H1 (cell line): ENCODE results near the gene TBRG4. TPM values are rescaled to one million over a fixed set of nuclear protein-coding genes. Genes with fewer than 3 reads are reported as not detected.

Source experiments
- CTCF ChIA-PET: fragments of 300-600 bp; sonication (Branson Sonifier 250); formaldehyde crosslinking; loops from one replicate; lab custom pipeline; 2021; ENCODE audit not compliant: partially characterized antibody; lab: Charles Lee
- POLR2A ChIA-PET: fragments of 300-600 bp; sonication (Branson Sonifier 250); formaldehyde crosslinking; loops from one replicate; lab custom pipeline; 2021; ENCODE audit warnings: inconsistent platforms; ENCODE audit not compliant: partially characterized antibody; lab: Charles Lee
- DNase-seq, 2 experiments: peaks; one replicate each; pipeline versions ENCODE4 v3.0.0 to v3.0.0-alpha.2; 2010 to 2022; ENCODE audit warnings: low spot score in 2 of 2, low read depth in 1 of 2, mixed read lengths in 1 of 2
- FAIRE-seq: peaks from 2 replicates; lab custom pipeline; 2011; peaks lifted over from hg19 to GRCh38; lab: Jason Lieb, UNC
- H2AFZ ChIP-seq: 2 replicates; pipeline ENCODE4 v1.8.1; 2012; ENCODE audit warnings: low read length, inconsistent platforms
- H2AK5ac ChIP-seq: 2 replicates; pipeline ENCODE4 v1.6.1; 2013; ENCODE audit warnings: low read depth, low read length
- H2BK120ac ChIP-seq: replicated peaks from 2 replicates; pipeline ENCODE3; 2013; ENCODE audit warnings: low read depth, low read length, inconsistent platforms
- H2BK12ac ChIP-seq: 2 replicates; pipeline ENCODE4 v1.6.1; 2013; ENCODE audit warnings: low read depth, low read length
- H2BK15ac ChIP-seq: 2 replicates; pipeline ENCODE4 v1.6.1; 2013; ENCODE audit warnings: low read length
- H2BK20ac ChIP-seq: 2 replicates; pipeline ENCODE4 v1.6.1; 2013; ENCODE audit warnings: low read length
- H2BK5ac ChIP-seq: 2 replicates; pipeline ENCODE4 v1.6.1; 2013; ENCODE audit warnings: low read depth, low read length
- H3K14ac ChIP-seq: 2 replicates; pipeline ENCODE4 v1.6.1; 2013; ENCODE audit warnings: inconsistent platforms; ENCODE audit not compliant: insufficient read length
- H3K18ac ChIP-seq: 2 replicates; pipeline ENCODE4 v1.6.1; 2013; ENCODE audit warnings: low read length; ENCODE audit errors: extremely low read depth
- H3K23ac ChIP-seq: 2 replicates; pipeline ENCODE4 v1.6.1; 2013; ENCODE audit warnings: inconsistent platforms; ENCODE audit not compliant: insufficient read length
- H3K23me2 ChIP-seq: 2 replicates; pipeline ENCODE4 v1.6.1; 2013; ENCODE audit warnings: low read depth, low read length
- H3K27ac ChIP-seq: 2 replicates; pipeline ENCODE4 v1.6.1; 2011; ENCODE audit warnings: low read depth, low read length, inconsistent platforms
- H3K27me3 ChIP-seq, 4 experiments: replicated peaks in 1 of 4; 1 replicate in 1 of 4; 2 replicates in 3 of 4; pipeline versions ENCODE4 v1.6.1 to v1.8.1; 2011 to 2013; ENCODE audit warnings: low read length in 3 of 4, mild to moderate bottlenecking in 3 of 4, inconsistent platforms in 2 of 4, mixed read lengths in 2 of 4, moderate library complexity in 1 of 4; ENCODE audit not compliant: control insufficient read depth in 3 of 4, insufficient read depth in 3 of 4; ENCODE audit errors: extremely low read depth in 1 of 4
- H3K36me3 ChIP-seq, 4 experiments: 2 replicates each; pipeline versions ENCODE4 v1.6.1 to v1.8.1; 2011 to 2013; ENCODE audit warnings: mild to moderate bottlenecking in 4 of 4, low read length in 3 of 4, moderate library complexity in 2 of 4, control low read depth in 1 of 4, inconsistent platforms in 1 of 4; ENCODE audit not compliant: insufficient read depth in 4 of 4, control insufficient read depth in 2 of 4
- H3K4ac ChIP-seq: replicated peaks from 2 replicates; pipeline ENCODE3; 2013; ENCODE audit warnings: low read length, low read depth, mixed read lengths, inconsistent platforms; ENCODE audit not compliant: insufficient read length
- H3K4me1 ChIP-seq, 4 experiments: replicated peaks in 1 of 4; 1 replicate in 1 of 4; 2 replicates in 3 of 4; pipeline versions ENCODE4 v1.6.1 to v1.8.1; 2011 to 2013; ENCODE audit warnings: low read length in 3 of 4, inconsistent platforms in 2 of 4, mixed read lengths in 1 of 4; ENCODE audit not compliant: insufficient read depth in 4 of 4, control insufficient read depth in 3 of 4
- H3K4me2 ChIP-seq, 2 experiments: 2 replicates each; pipeline versions ENCODE4 v1.6.1 to v1.8.1; 2011 to 2013; ENCODE audit warnings: low read depth in 2 of 2, low read length in 2 of 2, control low read depth in 1 of 2, inconsistent platforms in 1 of 2, mild to moderate bottlenecking in 1 of 2; ENCODE audit not compliant: insufficient read depth in 1 of 2
- H3K4me3 ChIP-seq, 4 experiments: fragments of 200-600, 300-600 bp in 1 of 4; sonication (generic), shearing (Covaris generic), sonication (Bioruptor Twin) in 1 of 4; 2 replicates each; pipeline versions ENCODE4 v1.5.1 to v1.8.1; 2011 to 2016; ENCODE audit warnings: low read length in 4 of 4, low read depth in 3 of 4, control low read depth in 2 of 4, inconsistent platforms in 2 of 4, mild to moderate bottlenecking in 2 of 4, mixed read lengths in 1 of 4, moderate library complexity in 1 of 4; ENCODE audit not compliant: insufficient read depth in 2 of 4; ENCODE audit errors: extremely low read depth in 1 of 4
- H3K56ac ChIP-seq: replicated peaks from 2 replicates; pipeline ENCODE3; 2013; ENCODE audit warnings: low read depth, mild to moderate bottlenecking, mixed read lengths, low read length, inconsistent platforms; ENCODE audit not compliant: insufficient read length
- H3K79me1 ChIP-seq: 2 replicates; pipeline ENCODE4 v1.6.1; 2013; ENCODE audit warnings: low read depth, low read length, control low read depth
- H3K79me2 ChIP-seq, 2 experiments: 2 replicates each; pipeline versions ENCODE4 v1.6.1 to v1.8.1; 2012 to 2013; ENCODE audit warnings: low read length in 2 of 2, mild to moderate bottlenecking in 2 of 2, inconsistent platforms in 1 of 2; ENCODE audit not compliant: insufficient read depth in 2 of 2, control insufficient read depth in 1 of 2
- H3K9ac ChIP-seq, 4 experiments: replicated peaks in 1 of 4; 1 replicate in 1 of 4; 2 replicates in 3 of 4; pipeline versions ENCODE4 v1.6.1 to v1.8.1; 2011 to 2013; ENCODE audit warnings: low read depth in 3 of 4, low read length in 3 of 4, control low read depth in 2 of 4, mild to moderate bottlenecking in 2 of 4, moderate library complexity in 2 of 4, inconsistent platforms in 1 of 4; ENCODE audit errors: extremely low read depth in 1 of 4
- H3K9me3 ChIP-seq, 2 experiments: 2 replicates each; pipeline versions ENCODE4 v1.6.1 to v1.8.1; 2012 to 2013; ENCODE audit warnings: mild to moderate bottlenecking in 2 of 2, moderate library complexity in 2 of 2, control low read depth in 1 of 2, inconsistent platforms in 1 of 2, low read depth in 1 of 2, low read length in 1 of 2, mixed read lengths in 1 of 2; ENCODE audit not compliant: insufficient read depth in 2 of 2
- H4K20me1 ChIP-seq, 2 experiments: replicated peaks in 1 of 2; 2 replicates each; pipeline versions ENCODE3 to v1.8.1; 2011 to 2013; ENCODE audit warnings: inconsistent platforms in 2 of 2, low read length in 2 of 2, mild to moderate bottlenecking in 1 of 2; ENCODE audit not compliant: insufficient read depth in 2 of 2, control insufficient read depth in 1 of 2
- H4K5ac ChIP-seq: 2 replicates; pipeline ENCODE4 v1.6.1; 2013; ENCODE audit warnings: low read length, low read depth, mixed read lengths, inconsistent platforms; ENCODE audit not compliant: insufficient read length
- H4K8ac ChIP-seq: 2 replicates; pipeline ENCODE4 v1.8.0; 2013; ENCODE audit warnings: mild to moderate bottlenecking, moderate library complexity, low read length, inconsistent platforms; ENCODE audit not compliant: insufficient read depth; ENCODE audit errors: extremely low read depth
- H4K91ac ChIP-seq: replicated peaks from 2 replicates; pipeline ENCODE3; 2013; ENCODE audit warnings: low read length, mixed read lengths, inconsistent platforms; ENCODE audit not compliant: insufficient read length
- ASH2L ChIP-seq: fragments of 200-600, 300-600 bp; sonication (generic); IDR thresholded peaks from one replicate; pipeline ENCODE4 v1.7.1; 2017; ENCODE audit warnings: low read length
- CTCF ChIP-seq, 3 experiments: IDR thresholded peaks; 1 replicate in 2 of 3; 2 replicates in 1 of 3; pipeline versions ENCODE4 v1.5.1 to v1.6.1; 2011; ENCODE audit warnings: low read length in 3 of 3, mild to moderate bottlenecking in 3 of 3, inconsistent platforms in 2 of 3, low read depth in 1 of 3, moderate library complexity in 1 of 3; ENCODE audit not compliant: insufficient read depth in 1 of 3; ENCODE audit errors: control extremely low read depth in 1 of 3
- EP300 ChIP-seq, 2 experiments: IDR thresholded peaks; 1 replicate in 1 of 2; 2 replicates in 1 of 2; pipeline ENCODE4 v1.6.1; 2011 to 2012; ENCODE audit warnings: low read depth in 2 of 2, low read length in 2 of 2, mild to moderate bottlenecking in 2 of 2, borderline replicate concordance in 1 of 2, inconsistent platforms in 1 of 2, moderate library complexity in 1 of 2
- EZH2 ChIP-seq: fragments of 200-600 bp; sonication (generic); IDR thresholded peaks from 2 replicates; pipeline ENCODE4 v1.7.1; 2012; ENCODE audit warnings: low read depth, mild to moderate bottlenecking, moderate library complexity, low read length, inconsistent platforms; ENCODE audit not compliant: severe bottlenecking
- GABPA ChIP-seq: IDR thresholded peaks from 2 replicates; pipeline ENCODE4 v1.6.1; 2011; ENCODE audit warnings: mild to moderate bottlenecking, low read length, moderate library complexity, borderline replicate concordance; ENCODE audit not compliant: insufficient read depth
- KDM5A ChIP-seq: fragments of 200-600 bp; IDR thresholded peaks from 2 replicates; pipeline ENCODE4 v1.7.1; 2012; ENCODE audit warnings: mild to moderate bottlenecking, low read length, inconsistent platforms, mixed read lengths
- SP1 ChIP-seq: IDR thresholded peaks from 2 replicates; pipeline ENCODE4 v1.6.1; 2011; ENCODE audit warnings: low read depth, low read length
- WGBS, 2 experiments: shearing (Covaris generic) in 1 of 2; methylation state at CpG; one replicate each; pipeline versions ENCODE4 v1.1.6 to v1.1.7; 2013 to 2015; ENCODE audit warnings: low lambda C conversion rate in 2 of 2, mixed read lengths in 2 of 2, inconsistent platforms in 1 of 2, low coverage in 1 of 2, missing lambda C conversion rate in 1 of 2; ENCODE audit not compliant: insufficient replicate concordance in 2 of 2, insufficient coverage in 1 of 2, insufficient read length in 1 of 2; ENCODE audit errors: extremely low coverage in 1 of 2, missing lambda C conversion rate in 1 of 2; 5-methylcytosine and 5-hydroxymethylcytosine counted together
- polyA plus RNA-seq, 7 experiments: library from polyadenylated mRNA; depleted of rRNA in 3 of 7; stranded (reverse) in 5 of 7; unstranded in 2 of 7; fragments of >200 nt in 5 of 7; fragments of 200-250 nt in 2 of 7; gene quantifications; 1 replicate in 5 of 7; 2 replicates in 1 of 7; 4 replicates in 1 of 7; pipeline versions ENCODE4 v1.2.1 to v1.2.3, GENCODE V29; 2011 to 2013; ENCODE audit warnings: missing spikeins in 2 of 7, mixed read lengths in 2 of 7
- total RNA-seq: library from RNA; stranded (reverse); fragmentation: NEBNext Ultra II Directional; extraction: Animal tissue kit (Norgen Biotek cat#: 25700); gene quantifications from 2 replicates; pipeline ENCODE4 v1.2.1, GENCODE V29; 2021

TBRG4 gene
- total and polyA plus RNA-seq, 2 of the 8 experiments (the other 6 are each of a cell fraction or from before 2014, with no cell fraction given): 110 to 137 TPM

GRCh38 chr7:45070254-45070642, 41.2 kb downstream of the TBRG4 start:
- Histone ChIP-seq H3K4me1 (no peaks in the 10 kb centered on the region; a peak in 1 of 7 replicates), H3K56ac (no peak overlapping the region), H3K9me3 (no peaks in the 10 kb centered on the region)
- TF ChIP-seq KDM5A (no peak), GABPA (no peak), SP1 (no peak), EZH2 (no peak), EP300 (IDR thresholded peaks at IDR 0.05; ENCODE audit: borderline replicate concordance in 1 of 2, low read depth in 2 of 2, low read length in 2 of 2) (no peak), CTCF (IDR thresholded peaks at IDR 0.05; ENCODE audit: control extremely low read depth in 1 of 3, insufficient read depth in 1 of 3, low read depth in 1 of 3, low read length in 3 of 3) (no peak), ASH2L (no peak)
- TF ChIP-seq, all 59 proteins: peak for 0
- H2BK20ac ChIP-seq: no peak overlapping the region
- no peak overlapping the region for H2BK15ac ChIP-seq
- DNase-seq (no peak), FAIRE-seq (no peak)
- H2BK120ac ChIP-seq: no peak overlapping the region
- no peak overlapping the region for H4K91ac ChIP-seq
- no peak overlapping the region for H3K27ac ChIP-seq
- no peak overlapping the region for H4K5ac ChIP-seq
- H3K18ac ChIP-seq: no peak overlapping the region
- H3K4ac ChIP-seq: no peak overlapping the region
- CTCF ChIA-PET: interaction anchor here (0.7 to 6.3 kb wide), 9 partner anchors 10 to 159 kb away, joined by 3 to 40 read pairs (median 5); no protein-coding TSS in a partner anchor
- H4K8ac ChIP-seq: no peak overlapping the region
- no peaks in the 10 kb centered on the region for H3K79me2 ChIP-seq
- peaks cover 0 to 7% (median 2%) of the 10 kb centered on the region in 4 experiments; a peak in 4 of 8 replicates for H3K36me3 ChIP-seq
- H4K20me1 ChIP-seq: peaks cover 2 to 7% of the 10 kb centered on the region in 2 experiments
- H3K4me3 ChIP-seq: no peak overlapping the region
- no peaks in the 10 kb centered on the region for H3K27me3 ChIP-seq
- no peak overlapping the region for H3K9ac ChIP-seq
- H3K23me2 ChIP-seq: no peaks in the 10 kb centered on the region; the same call in 1 of the 2 replicates
- no peak overlapping the region for H2AK5ac ChIP-seq
- POLR2A ChIA-PET: interaction anchor here (1.3 to 1.4 kb wide), 2 partner anchors 11 to 84 kb away, joined by 3 read pairs; no protein-coding TSS in a partner anchor
- peaks cover 5% of the 10 kb centered on the region; the same call in 1 of the 2 replicates for H3K79me1 ChIP-seq
- H2BK12ac ChIP-seq: no peak overlapping the region
- no peak overlapping the region for H3K4me2 ChIP-seq
- no peak overlapping the region for H3K23ac ChIP-seq
- no peak overlapping the region for H3K14ac ChIP-seq
- no peak overlapping the region for H2AFZ ChIP-seq
- no peak overlapping the region for H2BK5ac ChIP-seq
- WGBS, 2 experiments: 89% methylated on average over 1 of the region's 1 CpG; no CpG with 5 or more reads in 1 of the 2 experiments
